GM10248 (cell line): ENCODE results near the gene POU2F2.

Experiments
- CTCF ChIA-PET: fragments of 300-600 bp; sonication (Branson Sonifier 250); formaldehyde crosslinking; extraction: SDS; loops from one replicate; lab custom pipeline; 2021; ENCODE audit warnings: antibody characterized with exemption; lab: Yijun Ruan, JAX
- POLR2A ChIA-PET: fragments of 350-650 bp; sonication (Branson Sonifier 250); formaldehyde crosslinking; extraction: SDS; loops from one replicate; lab custom pipeline; 2020; ENCODE audit warnings: antibody characterized with exemption; lab: Yijun Ruan, JAX
- DNase-seq: peaks from one replicate; pipeline ENCODE4 v3.0.0; 2012; ENCODE audit errors: extremely low spot score
- CTCF ChIP-seq: IDR thresholded peaks from 2 replicates; pipeline ENCODE4 v1.5.1; 2012; ENCODE audit warnings: mild to moderate bottlenecking, low read depth; ENCODE audit errors: extremely low read depth, missing control alignments, control extremely low read depth

POU2F2 gene

GRCh38 chr19:42169486-42170413 lies 37.5 kb upstream of the POU2F2 start:
- no peak for DNase-seq
- ChIA-PET CTCF (no interaction called here), POLR2A (no interaction called here)
- no peak for TF ChIP-seq CTCF

GRCh38 chr19:42168206-42168605 lies 36.0 kb upstream of the POU2F2 start:
- TF ChIP-seq CTCF, result no peak
- ChIA-PET CTCF (no interaction called here), POLR2A (no interaction called here)
- DNase-seq, result no peak

GRCh38 chr19:42166316-42166715 lies 34.1 kb upstream of the POU2F2 start:
- no peak for TF ChIP-seq CTCF
- DNase-seq, result no peak
- CTCF ChIA-PET, result interaction anchor here (1.1 kb wide), 1 partner anchor 60 kb away, joined by 3 read pairs; no protein-coding TSS in a partner anchor
- POLR2A ChIA-PET, result no interaction called here

- ChIA-PET CTCF (interaction anchor here (1.1 to 2.1 kb wide), 5 partner anchors 24 to 82 kb away, joined by 3 to 6 read pairs (median 3); partner anchors contain the start of gene POU2F2), POLR2A (interaction anchor here (0.6 kb wide), 1 partner anchor 1614 kb away, joined by 5 read pairs; no protein-coding TSS in a partner anchor)
- DNase-seq, result no peak
- no peak for TF ChIP-seq CTCF
These were observed 32.9 kb upstream of the POU2F2 start for GRCh38 chr19:42165146-42165545.

- TF ChIP-seq CTCF, result no peak
- ChIA-PET POLR2A (no interaction called here), CTCF (interaction anchor here (1.0 to 1.1 kb wide), 2 partner anchors 15 to 23 kb away, joined by 3 read pairs; no protein-coding TSS in a partner anchor)
- no peak for DNase-seq
These were observed 29.5 kb upstream of the POU2F2 start for GRCh38 chr19:42161616-42162263.

GRCh38 chr19:42159942-42160341 lies 27.7 kb upstream of the POU2F2 start:
- no peak for DNase-seq
- no peak for TF ChIP-seq CTCF
- CTCF ChIA-PET, result interaction anchor here (0.8 to 2.9 kb wide), 3 partner anchors 27 to 279 kb away, joined by 3 to 10 read pairs (median 9); partner anchors contain the start of gene POU2F2
- POLR2A ChIA-PET, result no interaction called here
